GM13976 (cell line): ENCODE data around the gene PTTG1IP.

Source experiments
- DNase-seq: peaks from one replicate; pipeline ENCODE4 v3.0.0; 2012; ENCODE audit warnings: low spot score
- CTCF ChIP-seq: IDR thresholded peaks from 2 replicates; pipeline ENCODE4 v1.5.1; 2012; ENCODE audit warnings: borderline replicate concordance, mild to moderate bottlenecking; ENCODE audit not compliant: insufficient read depth; ENCODE audit errors: extremely low read depth, missing control alignments, control extremely low read depth
- in situ Hi-C: fragments of 300-500 bp; cut with MboI; formaldehyde crosslinking; loops from one replicate; pipeline ENCODE4 v1.12.0; 2022; ENCODE audit warnings: low sequenced_read_pairs, mixed read lengths, inconsistent platforms; ENCODE audit not compliant: unreplicated experiment

PTTG1IP gene

GRCh38 chr21:44903050-44903685, 29.7 kb upstream of the PTTG1IP start:
- in situ Hi-C loops, result no loop called here
- no peak for DNase-seq
- no peak for TF ChIP-seq CTCF

- TF ChIP-seq CTCF, result no peak
- in situ Hi-C loops, result no loop called here
- no peak for DNase-seq
Measured at GRCh38 chr21:44902268-44903049, 29.0 kb upstream of the PTTG1IP start.

DNA sequence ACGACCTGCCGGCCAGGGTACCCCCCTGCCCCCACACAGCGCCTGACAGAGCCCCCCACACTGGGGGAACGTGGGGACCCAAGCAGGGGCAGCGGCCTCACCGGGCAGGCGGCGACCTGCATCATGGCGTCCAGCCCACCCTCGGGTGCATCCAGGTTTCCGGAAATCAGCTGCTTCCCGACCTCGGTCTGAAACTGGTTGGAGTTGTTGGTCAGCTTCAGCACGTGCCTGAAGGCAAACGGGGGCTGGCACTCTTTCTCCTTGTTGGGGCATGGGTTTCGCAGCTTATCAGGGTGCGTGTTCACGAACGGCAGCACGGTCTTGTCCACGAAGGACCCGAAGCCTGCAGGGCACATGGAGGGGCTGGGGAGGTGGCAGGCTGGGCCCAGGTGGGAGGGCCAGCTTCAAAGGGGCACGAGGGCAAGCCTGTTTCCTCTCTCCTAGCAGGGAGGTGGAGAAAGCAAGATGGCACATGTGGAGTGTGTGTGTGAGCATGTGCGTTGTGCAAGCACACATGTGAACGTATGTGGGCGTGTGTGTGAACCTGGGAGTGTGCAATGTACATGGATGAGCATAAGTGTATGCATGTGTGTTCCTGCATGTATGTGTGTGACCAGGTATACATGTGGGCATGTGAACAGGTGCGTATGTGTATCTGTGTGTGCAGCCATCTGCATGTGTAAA, 28.0 kb upstream of the PTTG1IP start:
- no peak for TF ChIP-seq CTCF
- in situ Hi-C loops, result no loop called here
- no peak for DNase-seq

DNA sequence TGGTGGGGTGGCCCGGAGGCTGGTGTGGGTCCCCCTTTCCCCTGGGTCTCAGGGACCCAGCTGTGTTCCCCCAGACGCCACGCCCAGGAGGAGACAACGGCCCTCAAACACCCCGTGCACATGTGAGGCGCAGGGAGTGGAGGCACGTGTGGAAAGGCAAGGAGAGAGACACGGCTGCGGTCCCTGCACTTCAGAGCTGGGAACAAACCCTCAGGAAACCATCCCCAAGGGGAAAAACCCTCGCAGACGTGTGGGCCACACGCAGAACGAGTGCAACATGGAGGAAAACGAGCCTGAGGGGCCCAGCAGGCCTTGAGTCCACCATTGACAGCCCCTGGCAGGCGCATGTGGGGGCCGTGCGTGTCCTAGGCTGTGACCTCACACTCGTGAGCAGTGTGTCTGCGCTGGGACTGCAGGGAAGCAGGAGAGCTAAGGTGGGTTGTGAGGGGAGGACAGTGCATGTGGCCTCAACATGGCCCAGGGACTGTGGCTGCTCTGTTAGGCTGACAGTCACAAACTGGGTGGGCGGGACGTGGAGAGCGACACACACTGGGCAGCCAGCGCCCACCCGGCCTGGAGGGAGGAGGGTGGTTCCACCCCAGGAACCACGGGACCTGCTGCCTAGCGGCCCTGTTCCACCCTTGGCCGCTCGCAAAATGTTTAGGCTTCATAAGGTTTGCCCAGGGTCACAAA, 27.2 kb upstream of the PTTG1IP start:
- TF ChIP-seq CTCF, result no peak
- in situ Hi-C loops, result no loop called here
- DNase-seq, result no peak

DNA sequence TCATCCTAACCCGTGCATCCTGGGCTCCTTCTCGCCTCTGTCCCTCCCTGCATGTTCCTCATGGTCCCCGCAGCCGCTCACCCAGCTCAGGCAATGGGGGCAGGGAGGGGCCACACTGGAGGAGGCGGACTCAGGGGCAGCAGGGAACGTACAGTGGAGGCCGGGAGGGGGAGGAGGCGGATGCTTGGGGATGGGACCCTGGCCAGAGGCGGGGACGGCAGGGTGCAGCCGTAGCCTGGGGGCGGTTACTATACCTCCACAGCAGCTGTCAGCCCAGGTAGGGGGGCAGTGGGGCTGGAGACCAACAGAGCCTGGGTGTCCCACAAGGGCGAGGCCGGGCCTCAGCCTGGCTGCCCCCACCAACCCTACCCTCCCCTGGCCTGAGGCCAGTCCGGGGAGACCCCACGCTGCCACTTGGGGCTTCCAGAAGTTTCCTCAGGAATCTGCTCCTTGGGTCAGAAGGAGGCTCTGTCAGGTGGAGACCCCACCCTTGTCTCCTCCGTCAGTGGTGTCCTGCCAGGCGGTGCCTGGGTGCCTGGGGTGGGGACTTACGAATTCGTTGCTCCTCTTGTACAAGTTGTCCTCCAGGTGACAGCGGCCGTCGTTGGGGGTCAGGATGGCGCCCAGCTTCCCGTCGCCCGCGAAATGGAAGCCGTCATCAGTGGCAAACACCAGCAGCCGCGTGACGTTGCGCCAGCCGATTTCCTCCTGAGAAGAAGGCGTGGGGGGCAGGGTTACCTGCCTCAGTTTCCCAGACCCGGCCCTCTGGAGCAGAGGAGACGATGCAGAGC, 26.5 kb upstream of the PTTG1IP start:
- in situ Hi-C loops, result loop anchor here (5.0 kb wide), 1 partner anchor 37 kb away; no protein-coding TSS in a partner anchor

More for the DNA sequence above, 26.5 kb upstream of the PTTG1IP start:
- no peak for DNase-seq
- no peak for TF ChIP-seq CTCF
